ENCODE data around the gene STN1.
"Not testable (repeated sequence)": the region's sequence is repeated elsewhere in the genome, so short reads cannot be mapped to it uniquely, and the experiment has no call there.

Gene STN1

DNA sequence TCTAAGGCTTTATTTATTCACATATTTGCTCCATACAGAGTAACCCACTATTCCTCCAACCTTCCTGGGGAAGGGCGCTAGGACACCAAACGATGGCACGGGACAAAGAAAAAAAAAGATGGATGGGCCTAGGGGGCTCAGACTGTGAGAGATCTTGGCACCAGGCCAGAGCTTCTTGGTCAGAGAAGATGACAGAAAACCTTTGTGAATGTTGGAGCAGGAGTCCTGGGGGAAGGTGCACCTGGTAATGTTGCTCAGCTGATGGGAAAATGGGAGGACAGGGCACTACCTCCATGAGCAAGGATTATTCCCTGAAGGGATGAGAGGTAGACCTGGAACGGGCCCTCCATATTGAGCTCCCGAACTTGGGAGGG is 61.2 kb downstream of the STN1 start:
- DNase-seq, result no peak

DNA sequence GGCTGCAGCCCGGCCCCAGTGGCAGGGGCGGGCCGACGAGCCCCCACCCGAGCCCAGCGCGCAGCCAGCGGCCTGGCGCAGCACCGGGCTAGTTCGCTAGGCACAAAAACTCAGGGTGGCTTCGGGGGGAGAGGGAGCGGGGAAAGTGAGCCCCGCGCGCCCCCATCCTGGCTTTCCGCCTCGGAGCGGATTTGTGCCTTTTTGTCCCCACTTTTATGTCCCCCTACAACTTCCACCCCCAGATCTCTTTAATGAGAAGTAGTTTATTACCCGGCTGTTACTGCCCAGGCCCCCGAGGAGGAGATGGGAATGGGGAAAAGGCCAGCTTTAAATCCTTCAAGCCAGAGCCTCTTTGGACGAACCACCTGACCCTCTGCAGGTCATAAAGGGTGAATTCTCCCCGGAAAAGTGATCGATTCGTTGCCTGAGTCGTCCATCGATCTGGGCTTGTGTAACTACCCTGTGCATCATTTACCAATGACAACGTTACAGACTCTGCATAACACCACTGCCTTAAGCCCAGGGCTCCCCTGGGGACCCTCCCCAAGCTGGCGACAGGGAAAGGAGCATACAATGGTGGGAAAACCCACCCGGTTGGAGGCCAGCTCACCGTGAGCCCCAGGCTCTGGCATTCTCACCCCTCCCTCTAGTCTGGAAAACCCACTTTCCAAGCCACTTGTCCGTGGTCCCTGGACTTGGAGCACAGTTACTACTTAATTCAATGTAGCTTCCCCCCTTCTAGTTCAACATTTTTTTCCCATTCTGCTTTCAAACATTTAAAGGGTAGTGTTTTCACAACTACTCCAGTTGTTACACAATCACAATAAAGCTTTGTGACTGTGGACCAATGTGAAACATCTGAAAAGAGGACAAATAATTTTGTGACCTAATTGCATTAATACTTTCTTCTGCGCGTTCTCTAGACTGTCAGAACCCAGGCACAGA is 61.9 kb downstream of the STN1 start:
- DNase-seq, result no peak

GRCh38 chr10:103855424-103855823 is 62.6 kb downstream of the STN1 start, which contains the start of gene SH3PXD2A:
TSS of gene SH3PXD2A (minus strand) at chr10:103855576. CDS start at chr10:103855266, 310 bp downstream.
- peak; percentile 24 to 34 for DNase-seq

DNA sequence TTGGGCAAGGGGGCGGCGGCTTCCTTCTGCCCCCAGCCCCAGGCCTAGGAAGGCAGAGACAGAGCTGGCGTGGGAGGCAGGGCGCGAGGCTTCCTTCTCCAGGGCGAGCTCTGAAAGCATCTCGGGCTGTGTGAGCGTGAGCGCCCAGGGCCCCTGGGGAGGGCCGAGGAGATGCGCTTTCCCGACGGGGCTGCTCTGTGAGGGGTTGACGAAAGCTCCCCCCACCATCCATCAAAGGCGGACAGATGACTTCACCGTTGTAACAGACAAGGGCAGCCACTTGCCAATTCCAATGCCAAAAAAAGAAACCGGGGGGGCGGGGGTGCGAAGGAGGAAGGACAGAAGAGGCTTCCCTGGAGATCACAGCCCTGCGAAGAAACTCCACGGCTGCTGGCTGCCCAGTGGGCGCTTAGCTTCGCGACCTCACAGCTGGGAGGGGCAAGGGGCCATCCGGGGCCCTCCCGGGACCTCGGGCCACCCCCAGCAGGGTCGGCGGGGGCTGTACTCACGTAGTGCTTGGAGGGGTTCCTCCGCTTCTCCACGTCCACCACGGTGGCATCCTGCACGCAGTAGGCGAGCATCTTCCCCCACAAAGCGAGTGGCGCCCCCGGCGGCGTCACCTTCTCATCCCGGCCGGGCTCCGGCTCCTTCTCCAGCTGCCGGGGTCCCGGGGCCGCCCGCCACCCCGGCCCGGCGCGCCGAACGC is 63.1 kb downstream of the STN1 start:
- DNase-seq, result peak; percentile 23 to 36

DNA sequence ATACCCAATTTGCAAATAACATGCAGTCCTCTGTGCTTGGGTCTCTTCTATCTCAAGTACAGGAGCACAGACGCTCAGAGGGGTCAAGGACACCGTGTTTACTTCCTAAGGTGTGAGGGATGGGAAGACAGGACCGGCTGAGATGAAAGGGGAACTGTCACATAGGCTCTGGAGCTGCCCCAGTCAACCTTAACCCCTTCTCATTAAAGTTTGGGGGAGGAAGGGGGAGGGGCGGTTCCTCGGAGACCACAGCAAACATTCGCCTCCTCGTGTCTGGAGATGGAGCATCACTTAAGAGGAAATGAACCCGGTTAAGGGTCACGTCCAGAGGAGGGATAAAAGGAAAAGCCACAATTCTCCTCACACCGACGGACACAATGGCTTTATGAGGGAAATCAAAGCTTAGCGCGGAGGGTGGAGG is 63.7 kb downstream of the STN1 start:
- DNase-seq, result no peak

GRCh38 chr10:103853428-103854264 is 64.3 kb downstream of the STN1 start:
- no peak for DNase-seq

DNA sequence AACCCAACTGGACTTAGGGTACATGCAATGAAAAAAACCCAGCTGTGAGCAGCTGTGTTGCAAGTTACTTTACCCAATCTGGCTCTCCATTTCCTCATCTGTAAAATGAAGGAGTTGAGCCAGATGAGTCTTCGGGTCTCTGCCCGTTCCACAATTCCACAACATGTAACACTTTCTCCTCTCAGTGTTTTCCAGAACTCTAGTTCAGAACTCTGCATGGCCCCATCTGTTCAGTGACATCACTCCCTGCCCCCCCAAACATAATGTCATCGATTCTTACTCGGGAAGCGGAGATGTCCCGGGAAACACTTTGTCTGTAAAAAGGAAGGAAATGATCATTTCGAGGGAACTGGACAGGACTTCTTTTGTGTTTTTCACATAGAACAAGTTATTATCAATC is 65.1 kb downstream of the STN1 start:
- no peak for DNase-seq

DNA sequence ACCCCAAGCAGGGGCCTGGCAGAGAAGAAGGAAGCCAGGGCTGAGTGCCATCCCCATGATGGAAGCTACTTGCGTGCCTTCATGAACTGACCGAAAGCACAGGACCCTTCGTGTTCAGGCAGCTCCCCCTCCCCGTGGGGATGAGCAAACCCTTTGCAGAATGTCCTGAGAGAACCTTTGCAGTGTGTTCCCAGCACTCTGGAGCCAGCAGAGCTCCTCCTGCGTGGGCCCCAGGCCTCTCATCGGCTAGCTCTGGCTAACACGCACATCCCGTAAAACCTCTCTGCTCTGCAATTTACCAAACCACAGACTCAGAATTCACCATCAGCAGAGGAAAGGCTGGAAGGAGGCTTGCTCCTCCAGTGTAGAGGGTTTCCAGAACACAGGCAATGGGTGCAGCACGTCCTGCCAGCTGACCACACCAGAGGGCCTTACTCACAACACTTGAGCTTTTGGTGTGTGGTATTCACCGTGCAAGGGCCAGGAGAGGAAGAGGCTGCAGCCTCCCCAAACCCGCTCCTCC is 65.7 kb downstream of the STN1 start:
- no peak for DNase-seq

- DNase-seq, result no peak
Observed at GRCh38 chr10:103851261-103851660, 66.7 kb downstream of the STN1 start.

DNA sequence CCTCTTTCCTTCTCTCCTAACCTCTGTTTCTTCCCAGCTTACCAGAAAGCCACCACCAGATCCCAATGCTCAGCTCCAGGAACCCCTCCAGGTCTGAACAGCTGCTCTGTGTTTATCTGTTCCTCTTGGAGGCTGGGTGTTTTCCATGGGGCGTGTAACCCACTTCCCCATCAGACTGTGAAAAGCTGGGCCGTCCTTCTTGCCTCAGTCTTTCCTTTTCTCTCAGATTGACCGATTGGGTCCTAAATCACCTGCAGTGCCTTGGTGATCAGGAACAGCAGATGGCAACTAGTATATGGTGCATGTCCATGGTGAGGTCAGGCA is 67.5 kb downstream of the STN1 start:
- DNase-seq, result no peak

GRCh38 chr10:103849880-103850571 is 68.0 kb downstream of the STN1 start:
- no peak for DNase-seq

DNA sequence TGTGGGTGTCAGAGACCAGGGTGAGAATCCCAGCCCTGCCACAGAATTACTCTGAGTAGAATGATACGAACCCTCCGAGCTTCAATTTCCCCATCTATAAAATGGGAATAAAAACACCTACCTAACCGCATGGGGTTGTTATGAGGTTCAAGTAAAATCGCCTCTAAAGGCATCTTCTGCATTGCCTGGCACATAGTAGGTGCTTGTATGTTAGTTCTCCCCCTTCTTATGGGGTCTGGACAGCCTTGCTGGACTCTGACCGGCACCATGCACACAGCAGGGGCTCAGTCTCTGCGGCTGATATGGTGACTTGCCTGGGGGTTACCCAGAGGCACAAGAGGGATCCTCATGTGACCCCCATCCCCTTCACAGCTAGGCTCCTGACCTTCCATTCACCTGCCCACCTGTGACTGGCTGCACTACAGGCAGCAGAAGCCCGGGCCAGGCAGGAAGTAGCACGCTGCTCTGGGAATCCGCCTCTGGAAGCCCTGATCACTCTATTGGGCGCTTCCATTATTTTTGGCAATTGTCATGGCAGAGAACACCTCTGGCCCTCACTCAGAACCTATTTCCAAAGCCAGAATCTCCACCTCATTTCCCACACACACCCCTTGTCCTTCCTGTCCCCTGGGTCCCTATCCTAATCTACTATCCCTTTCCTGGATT is 68.6 kb downstream of the STN1 start:
- no peak for DNase-seq

DNA sequence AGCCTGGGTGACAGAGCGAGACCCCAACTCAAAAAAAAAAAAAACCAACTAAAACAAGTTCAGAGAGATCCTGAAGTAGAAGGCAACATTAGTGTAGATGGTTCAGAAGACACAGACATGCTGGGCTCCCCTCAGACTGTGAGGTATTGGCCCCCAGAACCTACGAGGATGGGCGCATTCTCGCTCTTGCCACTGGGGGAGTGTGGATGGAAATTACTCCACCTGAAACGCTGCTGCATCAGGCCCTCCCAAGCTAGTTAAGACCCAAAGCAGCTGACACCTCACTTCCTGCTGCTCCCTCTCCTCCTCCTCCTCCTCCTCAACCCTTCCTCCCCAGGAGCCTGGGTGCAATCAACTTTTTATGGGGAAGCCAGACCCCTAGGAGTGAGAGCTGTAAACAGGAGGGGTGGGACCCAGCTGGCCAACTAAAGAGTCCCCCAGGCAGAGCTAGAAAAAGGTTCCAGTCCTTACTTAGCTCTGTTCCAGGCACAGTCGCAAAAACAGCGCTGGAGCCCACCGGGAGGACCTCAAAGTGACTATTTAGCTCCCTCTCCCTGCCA is 70.0 kb downstream of the STN1 start:
- DNase-seq, result peak in 1 of 2 experiments; percentile 21

DNA sequence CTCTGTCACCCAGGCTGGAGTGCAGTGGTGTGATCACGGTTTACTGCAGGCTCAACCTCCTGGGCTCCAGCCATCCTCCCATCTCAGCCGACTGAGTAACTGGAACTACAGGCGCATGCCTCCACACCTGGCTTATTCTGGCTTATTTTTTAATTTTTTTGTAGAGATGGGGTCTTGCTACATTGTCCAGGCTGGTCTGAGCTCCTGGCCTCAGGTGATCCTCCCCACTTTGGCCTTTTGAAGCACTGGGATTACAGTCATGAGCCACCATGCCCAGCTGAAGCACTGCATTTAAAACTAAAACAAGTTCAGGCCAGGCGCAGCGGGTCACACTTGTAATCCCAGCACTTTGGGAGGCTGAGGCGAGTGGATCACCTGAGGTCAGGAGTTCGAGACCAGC is 70.6 kb downstream of the STN1 start:
- DNase-seq, result no peak

- peak; percentile 19 to 40 for DNase-seq
Observed at GRCh38 chr10:103845972-103846371, 72.0 kb downstream of the STN1 start.

DNA sequence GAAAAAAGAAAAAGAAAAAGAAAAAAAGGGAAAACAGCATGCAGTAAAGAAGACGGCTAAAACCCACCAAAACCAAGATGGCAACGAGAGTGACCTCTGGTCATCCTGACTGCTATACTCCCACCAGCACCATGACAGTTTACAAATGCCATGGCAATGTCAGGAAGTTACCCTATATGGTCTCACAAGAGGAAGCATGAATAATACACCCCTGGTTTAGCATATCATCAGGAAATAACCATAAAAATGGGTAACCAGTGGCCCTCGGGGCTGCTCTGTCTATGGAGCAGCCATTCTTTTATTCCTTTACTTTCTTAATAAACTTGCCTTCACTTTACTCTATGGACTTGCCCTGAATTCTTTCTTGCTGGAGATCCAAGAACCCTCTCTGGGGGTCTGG is 72.6 kb downstream of the STN1 start:
- not testable (repeated sequence) for DNase-seq

- DNase-seq, result no peak
Observed at GRCh38 chr10:103843854-103844570, 74.0 kb downstream of the STN1 start.

- no peak for DNase-seq
Observed at GRCh38 chr10:103843045-103843444, 74.9 kb downstream of the STN1 start.

GRCh38 chr10:103842605-103843004 is 75.4 kb downstream of the STN1 start:
- DNase-seq, result no peak

DNA sequence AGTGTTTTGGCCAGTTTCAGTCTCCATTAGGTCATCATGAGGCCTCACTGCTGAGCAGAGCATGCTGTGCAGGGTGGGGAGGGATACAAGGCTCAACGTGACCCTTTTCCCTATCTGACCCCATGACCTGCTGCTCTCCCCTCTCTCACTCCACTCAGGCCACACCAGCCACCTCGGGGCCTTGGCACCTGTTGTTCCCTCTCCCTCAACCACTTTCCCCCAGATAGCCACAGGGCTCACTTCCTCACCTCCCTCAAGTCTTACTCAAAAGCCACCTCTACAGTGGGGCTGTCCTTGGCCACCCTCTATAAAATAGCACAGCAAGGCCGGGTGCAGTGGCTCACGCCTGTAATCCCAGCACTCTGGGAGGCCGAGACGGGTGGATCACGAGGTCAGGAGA is 76.5 kb downstream of the STN1 start:
- DNase-seq, result no peak

- DNase-seq, result no peak
Observed at GRCh38 chr10:103840740-103841070, 77.3 kb downstream of the STN1 start.
